MM.1S (cell line): Measurements from ENCODE around the gene TRPM8.

Experiments
- EZH2phosphoT487 ChIP-seq: fragments of 300-600 bp; sonication (generic); IDR thresholded peaks from 2 replicates; pipeline ENCODE4 v1.6.1; 2018; ENCODE audit warnings: antibody characterized with exemption, low read length
- TF ChIP-seq, protein P1 (sequence below): fragments of 300-600 bp; sonication (generic); IDR thresholded peaks from 2 replicates; pipeline ENCODE4 v1.5.1; 2016; ENCODE audit warnings: antibody characterized with exemption, low read length, mixed read lengths

DNA sequence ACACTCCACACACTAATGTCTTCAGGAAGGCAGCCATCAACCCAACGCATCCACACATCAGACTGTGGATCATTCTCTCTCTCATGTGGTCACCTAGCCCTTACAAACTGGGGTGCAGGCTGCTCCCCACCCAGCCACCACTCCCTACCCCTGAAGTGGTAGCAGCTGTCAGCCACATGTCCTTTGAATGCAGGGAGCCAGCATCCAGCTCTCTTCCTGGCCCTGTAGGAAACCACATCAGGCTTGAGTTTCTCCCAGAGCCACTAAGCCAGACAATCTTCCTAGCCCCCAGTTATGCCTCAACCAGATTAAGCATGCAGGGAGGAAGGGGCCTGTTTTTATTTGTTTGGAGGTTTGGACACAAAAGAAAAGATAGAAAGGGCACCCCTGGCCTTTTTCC, 80.5 kb downstream of the TRPM8 start:
- TF ChIP-seq, protein P1, sequence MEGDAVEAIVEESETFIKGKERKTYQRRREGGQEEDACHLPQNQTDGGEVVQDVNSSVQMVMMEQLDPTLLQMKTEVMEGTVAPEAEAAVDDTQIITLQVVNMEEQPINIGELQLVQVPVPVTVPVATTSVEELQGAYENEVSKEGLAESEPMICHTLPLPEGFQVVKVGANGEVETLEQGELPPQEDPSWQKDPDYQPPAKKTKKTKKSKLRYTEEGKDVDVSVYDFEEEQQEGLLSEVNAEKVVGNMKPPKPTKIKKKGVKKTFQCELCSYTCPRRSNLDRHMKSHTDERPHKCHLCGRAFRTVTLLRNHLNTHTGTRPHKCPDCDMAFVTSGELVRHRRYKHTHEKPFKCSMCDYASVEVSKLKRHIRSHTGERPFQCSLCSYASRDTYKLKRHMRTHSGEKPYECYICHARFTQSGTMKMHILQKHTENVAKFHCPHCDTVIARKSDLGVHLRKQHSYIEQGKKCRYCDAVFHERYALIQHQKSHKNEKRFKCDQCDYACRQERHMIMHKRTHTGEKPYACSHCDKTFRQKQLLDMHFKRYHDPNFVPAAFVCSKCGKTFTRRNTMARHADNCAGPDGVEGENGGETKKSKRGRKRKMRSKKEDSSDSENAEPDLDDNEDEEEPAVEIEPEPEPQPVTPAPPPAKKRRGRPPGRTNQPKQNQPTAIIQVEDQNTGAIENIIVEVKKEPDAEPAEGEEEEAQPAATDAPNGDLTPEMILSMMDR, result no peak
- no peak for TF ChIP-seq EZH2phosphoT487
